ENCODE results near the gene FXYD7.
"Not testable (repeated sequence)": the region's sequence is repeated elsewhere in the genome, so short reads cannot be mapped to it uniquely, and the experiment has no call there.

FXYD7 gene

DNA sequence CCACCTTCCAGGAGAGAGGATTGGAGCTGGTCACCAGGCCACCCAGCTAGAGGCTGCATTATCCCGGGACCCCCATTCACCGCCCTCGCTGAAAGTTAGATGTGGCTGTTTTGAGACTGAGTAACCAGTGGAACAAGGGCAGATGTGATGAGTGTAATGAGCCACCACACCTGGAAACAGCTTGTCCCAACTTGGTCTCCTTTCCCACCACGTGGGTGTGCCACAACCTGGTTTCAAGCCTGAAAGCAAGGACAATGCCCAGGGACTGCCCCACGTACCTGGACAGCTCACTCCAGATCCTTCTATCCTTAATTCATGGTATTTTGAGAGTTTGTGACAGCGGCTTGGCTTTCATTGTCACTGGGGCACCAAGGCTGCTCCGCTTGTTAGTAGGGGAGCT lies 15.2 kb upstream of the FXYD7 start:
- DNase-seq, result no peak

DNA sequence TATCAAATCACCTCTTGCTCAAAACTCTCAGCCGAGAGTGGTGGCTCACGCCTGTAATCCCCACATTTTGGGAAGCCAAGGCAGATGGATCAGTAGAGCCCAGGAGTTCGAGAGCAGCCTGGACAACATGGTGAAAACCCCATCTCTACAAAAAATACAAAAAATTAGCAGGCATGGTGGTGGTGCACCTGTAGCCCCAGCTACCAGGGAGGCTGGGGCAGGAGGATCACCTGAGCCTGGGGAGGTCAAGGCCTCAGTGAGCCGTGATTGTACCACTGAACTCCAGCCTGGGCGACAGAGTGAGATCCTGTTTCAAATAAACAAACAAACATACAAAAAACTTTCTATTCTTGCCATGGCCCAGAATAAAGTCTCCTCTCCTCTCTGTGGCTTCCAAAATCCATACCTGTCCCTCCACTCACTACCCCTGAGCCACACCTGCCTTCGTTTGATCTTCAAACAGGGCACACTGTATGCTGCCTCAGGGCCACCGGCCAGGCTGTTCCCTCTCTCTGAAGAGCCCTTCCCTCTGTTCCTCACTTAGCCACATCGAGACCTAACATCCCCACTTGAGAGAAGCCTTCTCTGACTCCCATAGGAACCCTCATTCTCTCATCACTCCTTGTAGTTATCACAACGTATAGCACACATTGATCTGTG lies 14.5 kb upstream of the FXYD7 start:
- no peak for DNase-seq

DNA sequence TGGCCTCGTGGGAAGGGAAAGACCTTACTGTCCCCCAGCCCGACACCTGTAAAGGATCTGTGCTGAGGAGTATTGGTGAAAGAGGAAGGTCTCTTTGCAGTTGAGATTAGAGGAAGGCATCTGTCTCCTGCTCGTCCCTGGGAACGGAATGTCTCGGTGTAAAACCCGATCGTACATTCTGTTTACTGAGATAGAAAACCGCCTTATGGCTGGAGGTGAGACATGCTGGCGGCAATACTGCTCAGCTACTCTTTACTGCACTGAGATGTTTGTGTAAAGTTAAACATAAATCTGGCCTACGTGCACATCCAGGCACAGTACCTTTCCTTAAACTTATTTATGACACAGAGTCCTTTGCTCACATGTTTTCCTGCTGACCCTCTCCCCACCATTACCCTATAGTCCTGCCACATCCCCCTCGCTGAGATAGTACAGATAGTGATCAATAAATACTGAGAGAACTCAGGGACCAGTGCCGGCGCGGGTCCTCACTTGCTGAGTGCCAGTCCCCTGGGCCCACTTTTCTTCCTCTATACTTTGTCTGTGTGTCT lies 13.3 kb upstream of the FXYD7 start:
- not testable (repeated sequence) for DNase-seq

DNA sequence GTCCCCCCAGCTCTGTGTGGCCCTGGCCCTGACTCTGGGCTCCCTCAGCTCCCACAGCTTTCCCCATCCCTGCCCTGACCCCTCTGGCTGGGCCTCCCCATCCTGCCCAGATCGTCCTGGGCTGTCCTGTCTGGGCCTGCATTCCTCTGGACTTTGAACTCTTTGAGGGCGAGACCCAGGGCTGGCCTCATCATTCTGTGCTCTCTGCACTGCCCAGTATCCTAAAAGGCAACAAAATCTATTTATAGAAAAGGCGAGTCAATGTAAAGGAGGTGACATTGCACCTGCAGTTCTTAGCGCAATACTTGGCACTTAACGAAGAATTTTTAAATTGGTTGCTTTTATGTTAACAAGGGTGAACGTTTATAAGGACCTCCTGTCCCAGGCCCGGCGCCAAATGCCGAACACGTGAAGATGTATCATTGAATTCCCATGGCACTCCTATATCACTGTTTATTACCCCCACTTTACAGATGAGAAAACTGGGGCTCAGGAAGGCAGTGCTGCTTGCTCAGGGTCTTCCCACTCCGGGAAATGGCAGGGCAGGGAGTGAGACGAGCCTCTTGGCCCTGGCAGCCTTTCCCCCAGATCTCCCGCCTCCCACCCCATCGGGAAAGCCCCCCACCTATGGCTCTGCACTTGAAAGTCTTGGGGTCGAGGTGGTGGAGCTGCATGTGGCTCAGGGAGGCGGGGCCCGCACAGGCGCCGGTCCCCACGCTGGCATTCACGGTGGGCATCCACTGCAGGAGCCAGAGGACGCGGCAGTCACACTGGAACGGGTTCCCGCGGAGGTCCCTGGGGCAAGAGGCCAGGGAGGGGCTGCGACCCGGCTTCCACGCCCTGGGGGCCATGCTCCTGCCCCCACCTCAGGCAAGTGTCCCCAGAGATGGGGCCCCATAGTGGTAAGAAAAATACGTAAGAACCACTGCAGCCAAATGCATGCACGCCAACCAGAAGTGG lies 12.0 kb upstream of the FXYD7 start:
- DNase-seq, result no peak

DNA sequence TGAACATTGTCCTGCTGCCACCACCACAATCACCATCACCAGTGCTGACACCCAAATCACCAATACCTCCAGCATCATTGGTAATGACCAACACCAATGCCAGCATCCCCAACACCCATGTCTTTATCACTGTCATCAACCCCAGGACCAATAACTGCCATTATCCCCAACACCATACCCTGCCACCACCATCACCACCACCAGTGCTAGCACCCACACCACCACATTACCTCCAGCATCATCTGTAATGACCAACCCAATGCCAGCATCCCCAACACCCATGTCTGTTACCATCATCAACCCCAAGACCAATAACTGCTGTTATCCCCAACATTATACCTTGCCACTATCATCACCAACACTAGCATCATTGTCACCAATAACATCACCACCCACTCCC lies 10.8 kb upstream of the FXYD7 start:
- no peak for DNase-seq

DNA sequence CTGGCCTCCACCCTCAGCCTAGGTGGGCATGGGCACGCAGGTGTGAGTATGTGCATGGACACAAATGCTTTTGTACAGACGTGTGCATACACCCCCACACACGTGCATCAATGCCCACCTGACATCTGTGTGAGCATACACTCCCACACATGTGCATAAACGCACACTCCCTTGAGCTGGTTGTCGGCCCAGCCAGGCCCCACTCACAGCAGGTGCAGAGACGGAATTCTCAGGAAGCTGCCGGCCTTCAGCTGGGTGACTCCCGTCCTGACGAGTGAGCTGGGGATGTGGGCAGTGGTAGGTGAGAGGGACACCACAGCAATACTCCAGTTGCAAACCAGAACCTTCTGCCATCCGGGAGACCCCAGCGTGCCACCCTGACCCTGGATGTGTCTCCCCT lies 9.2 kb upstream of the FXYD7 start:
- peak in 1 of 14 donors; percentile 27 for DNase-seq

DNA sequence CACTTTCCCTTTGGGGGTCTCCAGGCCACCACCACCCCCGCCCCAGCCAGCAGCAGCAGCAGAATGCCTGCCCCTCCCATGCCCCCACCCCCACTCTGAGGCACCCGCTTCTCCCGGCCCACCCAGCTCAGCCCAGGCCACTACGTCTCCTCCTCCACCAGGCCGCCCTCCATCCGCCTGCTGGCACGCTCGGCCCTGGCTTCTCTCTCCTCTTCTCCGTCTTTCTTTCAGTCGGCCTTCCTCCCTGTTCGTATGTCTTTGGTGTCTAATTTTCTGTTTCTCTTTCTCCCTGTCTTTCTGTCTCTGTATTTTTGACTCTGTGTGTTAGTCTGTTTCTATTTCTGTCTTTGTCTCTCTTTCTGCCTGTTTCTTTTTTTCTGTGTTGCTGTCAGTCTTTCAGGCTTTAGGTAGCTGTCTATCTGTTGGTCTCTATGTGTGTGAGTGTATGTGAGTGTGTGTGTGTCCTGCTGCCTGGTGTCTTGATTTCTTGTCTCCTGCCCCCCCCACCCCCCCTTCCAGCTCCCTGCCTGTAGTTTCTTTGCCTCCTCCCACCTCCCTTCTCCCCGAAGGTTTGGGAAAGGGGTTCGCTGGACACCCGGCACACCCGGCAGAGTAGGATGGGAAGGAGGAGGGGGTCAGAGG lies 8.3 kb upstream of the FXYD7 start, which contains the start of gene LGI4:
Gene LGI4, minus strand, starts transcription at position 459 of the 642 bp plus-strand sequence. Its CDS starts 379 bp downstream, at position 80.
- DNase-seq, result peak in 1 of 14 donors; percentile 53

DNA sequence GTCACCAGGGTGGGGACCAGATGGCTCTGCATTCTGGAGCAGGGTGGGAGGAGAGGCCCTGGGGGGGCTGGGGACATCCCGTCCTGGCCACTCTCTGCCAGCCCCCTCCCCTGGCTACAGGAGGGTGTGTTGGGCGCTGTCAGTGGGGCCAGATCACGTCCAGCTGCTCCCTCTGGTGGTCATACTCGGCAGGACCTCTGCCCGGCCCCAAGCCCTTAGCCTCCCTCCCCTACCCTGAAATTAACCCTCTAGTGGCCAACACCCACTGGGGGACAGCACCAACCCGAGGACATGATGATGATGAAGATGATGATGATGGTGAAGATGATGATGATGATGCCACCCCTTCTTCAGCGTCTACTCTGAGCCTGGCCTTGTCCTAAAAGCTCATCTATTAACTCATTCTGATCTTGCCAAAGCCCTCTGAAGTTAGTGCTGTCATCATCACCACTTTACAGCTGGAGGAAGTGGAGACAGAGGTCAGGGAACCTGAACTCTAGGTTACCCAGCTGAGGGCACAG lies 7.6 kb upstream of the FXYD7 start:
- peak in 12 of 14 donors; percentile 46 to 86 (median 67) for DNase-seq

DNA sequence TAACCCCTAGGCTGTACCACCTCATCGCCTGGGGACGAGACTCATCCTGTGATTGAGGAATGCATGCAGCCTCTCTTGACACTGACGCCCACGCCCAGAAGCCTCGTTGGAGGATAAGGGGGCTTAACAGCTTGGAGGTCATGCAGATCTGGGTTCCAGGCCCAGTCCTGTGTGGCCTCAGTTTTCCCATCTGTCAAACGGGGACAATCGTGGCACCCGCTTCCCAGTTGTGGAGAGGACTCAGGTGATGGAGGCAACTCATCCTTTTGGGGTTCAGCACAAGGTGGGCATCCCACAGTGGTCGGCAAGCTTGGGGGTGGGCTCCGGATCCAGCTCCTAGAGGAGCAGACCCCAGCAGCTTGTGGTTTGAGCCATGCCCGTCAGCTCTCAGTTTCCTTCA lies 6.8 kb upstream of the FXYD7 start:
- DNase-seq, result no peak

DNA sequence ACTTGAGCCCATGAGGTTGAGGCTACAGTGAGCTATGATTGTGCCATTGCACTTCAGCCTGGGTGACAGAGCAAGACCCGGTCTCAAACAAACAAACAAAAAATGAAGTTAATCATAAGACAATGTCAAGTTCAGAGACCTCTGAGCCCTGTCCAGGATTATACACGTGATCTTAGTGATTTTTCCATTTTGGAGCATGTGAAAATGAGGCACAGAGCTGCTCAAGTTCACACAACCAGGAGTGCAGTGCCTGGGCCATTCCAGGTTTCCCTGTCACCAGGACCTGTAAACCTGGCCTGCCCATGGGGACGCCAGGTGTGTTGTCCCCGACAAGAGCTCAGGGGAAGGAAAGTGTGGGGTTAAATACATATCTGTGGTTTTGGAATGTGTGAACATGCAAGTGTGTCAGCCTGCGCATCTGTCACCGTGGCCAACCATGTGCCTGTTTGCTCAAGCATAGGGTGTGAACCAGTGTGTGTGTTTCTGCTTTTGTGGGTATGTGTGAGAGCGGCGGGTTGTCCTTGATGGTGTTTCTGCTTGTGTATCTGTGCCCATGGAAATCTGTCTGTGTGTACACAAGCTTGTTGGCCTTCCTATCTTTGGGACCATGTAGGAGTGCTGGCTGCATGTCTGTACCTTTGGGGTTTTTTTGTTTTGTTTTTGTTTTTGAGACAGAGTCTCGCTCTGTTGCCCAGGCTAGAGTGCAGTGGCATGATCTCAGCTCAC lies 5.9 kb upstream of the FXYD7 start:
- DNase-seq, result no peak

DNA sequence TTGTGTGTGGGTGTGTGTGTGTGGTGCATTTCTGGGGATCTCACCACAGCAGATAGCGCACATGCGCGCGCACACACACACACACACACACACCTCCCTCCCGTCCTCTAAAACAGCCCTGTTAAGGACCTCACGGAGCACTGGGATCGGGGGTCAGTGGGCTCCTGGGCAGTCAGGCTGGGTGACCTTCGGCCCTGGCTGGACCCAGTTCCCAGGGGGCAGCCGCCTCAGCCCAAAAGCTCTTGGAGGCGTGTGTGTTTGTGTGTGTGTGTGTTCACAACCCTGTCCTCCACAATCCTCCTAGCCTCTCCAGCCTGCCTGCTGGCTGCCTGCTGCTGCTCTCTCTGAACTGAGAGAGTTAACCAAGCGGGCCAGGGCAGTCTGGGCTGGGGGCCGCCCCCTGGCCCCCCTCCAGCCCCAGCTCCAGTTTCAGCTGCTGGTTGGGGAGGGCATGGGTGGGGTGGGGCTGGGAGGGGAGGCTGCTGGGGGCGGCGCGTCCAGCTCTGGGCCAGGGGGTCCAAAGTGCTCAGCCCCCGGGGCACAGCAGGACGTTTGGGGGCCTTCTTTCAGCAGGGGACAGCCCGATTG lies 4.7 kb upstream of the FXYD7 start, which contains the start of gene FXYD1:
Gene FXYD1, plus strand, starts transcription at position 520 of the 588 bp plus-strand sequence. CDS start 1,256 bp downstream, outside the sequence.
- peak in 3 of 14 donors; percentile 19 to 66 (median 59) for DNase-seq

DNA sequence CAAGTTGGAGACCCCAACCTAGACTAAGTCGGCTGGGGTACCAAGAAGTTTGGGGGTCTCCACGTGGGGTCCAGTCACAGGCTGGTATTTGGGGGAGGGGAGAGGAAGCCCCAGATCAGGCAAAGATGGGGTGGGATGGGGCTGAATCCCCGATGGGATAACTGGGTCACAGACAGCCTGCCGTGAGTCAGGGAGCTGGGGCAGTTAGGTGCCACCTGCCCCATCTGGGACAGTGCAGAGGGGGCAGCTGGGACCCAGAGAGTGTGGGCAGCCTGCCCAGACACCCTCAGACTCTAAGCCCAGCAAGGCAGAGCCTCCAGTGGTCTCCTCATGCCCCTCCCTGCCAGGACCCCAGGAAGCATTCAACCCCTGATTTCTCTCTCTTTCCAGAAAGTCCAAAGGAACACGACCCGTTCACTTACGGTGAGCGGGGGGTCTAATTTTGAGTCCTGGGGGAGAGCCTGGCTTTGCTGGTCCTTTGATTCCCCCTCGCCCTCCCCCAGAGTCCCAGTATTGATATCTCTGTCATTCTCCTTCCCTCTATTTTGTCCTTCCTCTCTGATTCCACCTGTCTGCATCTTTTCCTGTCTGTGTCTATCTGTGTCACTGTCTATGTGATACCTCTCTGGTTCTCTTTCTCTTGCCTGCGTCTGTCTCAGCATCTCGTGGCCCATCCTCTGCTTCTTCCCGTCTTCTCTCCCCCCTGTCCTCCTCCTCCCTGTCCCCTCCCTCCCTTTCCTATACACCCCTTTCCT lies 2.7 kb upstream of the FXYD7 start:
- no peak for DNase-seq

DNA sequence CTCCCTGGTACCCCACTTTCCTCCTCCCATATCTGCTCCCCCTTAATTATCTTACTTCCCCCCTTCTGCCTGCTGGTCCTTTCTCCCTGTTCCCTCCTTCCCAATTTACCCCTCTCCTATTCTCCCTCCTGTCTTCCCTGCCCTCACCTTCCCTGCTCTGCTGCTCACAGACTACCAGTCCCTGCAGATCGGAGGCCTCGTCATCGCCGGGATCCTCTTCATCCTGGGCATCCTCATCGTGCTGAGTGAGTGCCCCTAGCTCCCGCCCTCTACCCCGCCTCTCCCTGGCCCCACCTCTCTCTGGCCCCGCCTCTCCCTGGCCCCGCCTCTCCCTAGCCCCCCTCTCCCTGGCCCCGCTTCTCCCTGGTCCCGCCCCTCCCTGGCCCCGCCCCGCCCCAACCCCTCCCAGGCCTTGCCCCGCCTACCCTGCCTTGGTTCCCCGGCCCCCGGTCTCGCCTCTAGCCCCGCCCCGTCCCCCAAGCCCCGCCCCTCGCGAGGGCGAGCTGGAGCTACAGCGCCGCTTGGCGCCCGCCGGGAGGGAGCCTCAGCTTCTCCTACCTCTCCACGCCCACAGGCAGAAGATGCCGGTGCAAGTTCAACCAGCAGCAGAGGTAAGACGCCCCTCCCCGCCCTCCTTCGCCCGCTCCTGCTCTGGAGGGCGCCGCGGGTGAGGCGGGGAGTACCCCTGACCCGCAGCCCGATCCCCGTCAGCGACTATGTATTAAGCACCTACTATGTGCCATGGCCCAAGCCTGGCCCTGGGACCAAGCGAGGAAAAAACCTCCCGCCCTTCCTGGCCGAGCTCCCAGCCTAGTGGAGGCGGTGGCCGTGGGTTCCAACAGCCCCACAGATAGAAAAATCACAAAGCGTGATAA lies 1.9 kb upstream of the FXYD7 start:
- DNase-seq, result peak in 13 of 14 donors; percentile 70 to 95 (median 83)

DNA sequence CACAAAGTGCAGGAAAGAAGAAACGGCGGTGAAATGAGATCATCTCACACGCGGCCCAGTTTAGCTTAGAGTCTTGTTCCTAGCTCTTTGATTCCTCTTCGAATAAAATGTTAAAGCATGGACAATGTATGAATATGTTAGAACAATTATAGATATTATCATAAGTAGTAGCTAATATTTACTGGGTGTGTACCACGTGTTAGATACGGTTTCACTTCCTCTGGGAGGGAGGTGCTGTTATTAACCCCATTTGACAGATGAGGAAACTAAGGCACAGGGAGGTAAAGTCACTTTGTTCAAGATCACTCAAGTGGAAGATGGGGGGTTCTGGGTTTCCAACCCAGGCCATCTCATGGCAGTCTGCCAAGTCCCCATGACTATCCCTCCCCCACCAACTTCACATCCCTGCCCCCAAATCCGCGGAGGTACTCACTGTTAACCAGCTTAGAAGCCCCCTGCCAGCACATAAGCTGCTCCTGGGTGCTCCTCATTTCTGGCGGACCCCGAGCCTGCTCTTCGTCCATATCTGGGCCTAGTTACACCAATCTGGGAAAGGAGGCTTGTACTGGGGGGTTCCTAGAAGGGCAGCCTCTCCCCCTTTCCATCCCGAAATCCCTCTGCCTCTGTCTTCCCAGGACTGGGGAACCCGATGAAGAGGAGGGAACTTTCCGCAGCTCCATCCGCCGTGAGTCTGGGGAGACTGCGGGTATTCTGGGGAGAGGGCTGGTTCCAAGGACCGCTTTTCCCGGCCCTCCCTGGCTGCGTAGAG lies 1.0 kb upstream of the FXYD7 start:
- DNase-seq, result peak in 1 of 14 donors; percentile 9

DNA sequence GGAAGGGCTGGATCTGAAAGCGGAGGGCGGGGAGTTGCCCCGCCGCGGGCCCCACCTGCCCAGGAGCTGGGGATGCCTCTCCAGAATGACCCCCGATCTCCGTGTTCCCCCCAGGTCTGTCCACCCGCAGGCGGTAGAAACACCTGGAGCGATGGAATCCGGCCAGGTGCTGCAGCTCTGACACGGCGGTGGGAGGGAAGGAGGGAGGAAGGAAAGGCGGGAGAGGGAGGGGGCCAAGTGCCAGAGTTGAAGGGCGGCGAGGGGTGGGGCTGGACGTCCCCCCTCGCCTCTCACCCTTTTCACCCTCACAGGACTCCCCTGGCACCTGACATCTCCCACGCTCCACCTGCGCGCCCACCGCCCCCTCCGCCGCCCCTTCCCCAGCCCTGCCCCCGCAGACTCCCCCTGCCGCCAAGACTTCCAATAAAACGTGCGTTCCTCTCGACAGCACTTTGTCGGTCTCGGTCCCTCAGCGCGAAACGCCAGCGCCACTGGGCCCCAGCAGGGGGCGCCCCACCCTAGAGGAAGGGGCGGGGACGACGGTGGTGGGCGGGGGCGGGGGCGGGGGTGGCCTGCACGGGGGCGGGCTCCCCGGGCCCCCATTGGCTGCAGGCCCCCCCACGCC lies 337 bp upstream of the FXYD7 start:
- DNase-seq, result peak in 7 of 14 donors; percentile 5 to 68 (median 22)

DNA sequence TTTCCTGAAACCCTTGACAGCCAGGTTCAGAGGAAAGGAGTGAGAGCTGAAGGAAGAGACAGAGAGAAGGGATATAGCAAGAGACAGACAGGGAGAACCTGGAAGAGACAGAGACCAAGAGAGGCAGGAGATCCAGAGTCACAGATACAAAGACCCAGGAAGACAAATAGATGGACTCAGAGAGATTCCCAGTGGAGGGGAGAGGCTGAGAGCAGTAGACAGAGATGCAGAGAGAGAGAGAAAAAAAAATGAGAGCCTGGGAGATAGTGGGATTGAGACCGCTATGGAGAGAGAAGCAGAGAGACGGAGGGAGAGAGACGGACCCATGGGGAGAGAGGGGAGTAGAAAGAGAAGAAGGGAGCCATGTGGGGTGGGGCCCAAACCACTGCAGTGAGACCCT lies 763 bp downstream of the FXYD7 start:
- no peak for DNase-seq

DNA sequence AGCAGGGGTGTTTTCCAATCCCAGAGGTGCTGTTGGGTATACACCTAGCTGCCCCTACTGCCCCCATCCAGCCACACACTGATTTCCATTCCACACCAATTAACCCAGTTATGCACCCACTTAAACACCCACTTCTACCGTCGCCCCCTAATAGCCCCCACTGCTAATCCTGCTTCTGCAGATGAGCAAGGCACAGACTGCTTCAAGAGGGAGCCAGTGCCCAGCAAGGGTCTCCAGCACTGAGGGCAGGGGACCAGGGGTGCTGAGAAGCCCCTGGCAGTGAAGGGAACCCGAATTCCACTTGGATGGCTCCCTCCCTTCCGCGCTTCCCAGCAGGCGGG lies 1.2 kb downstream of the FXYD7 start:
- DNase-seq, result no peak

Data from C1 segment of cervical spinal cord (tissue), 14 donors.